PC-9 (cell line): ENCODE measurements around the gene ARV1. TPM values are rescaled to one million over a fixed set of nuclear protein-coding genes. Genes with fewer than 3 reads are reported as not detected.

Experiments used
- BruUV-seq: library from RNA; stranded (reverse); fragments of 400-500 nt; replicated peaks from 2 replicates; lab custom pipeline; 2021; lab: Mats Ljungman, UMichigan
- CTCF ChIA-PET: fragments of 300-600 bp; sonication (Branson Sonifier 250); formaldehyde crosslinking; loops from one replicate; lab custom pipeline; 2022; ENCODE audit warnings: antibody characterized with exemption; lab: Charles Lee
- POLR2A ChIA-PET: fragments of 300-600 bp; sonication (Branson Sonifier 250); formaldehyde crosslinking; loops from one replicate; lab custom pipeline; 2022; ENCODE audit warnings: antibody characterized with exemption; ENCODE audit not compliant: unreplicated experiment; lab: Charles Lee
- DNase-seq, 2 experiments: peaks; one replicate each; pipeline versions ENCODE4 v3.0.0 to v3.0.0-alpha.2; 2015 to 2022; ENCODE audit warnings: mixed read lengths in 1 of 2
- H2AFZ ChIP-seq: fragments of 200-600 bp; sonication (generic); 2 replicates; pipeline ENCODE4 v1.8.1; 2017; ENCODE audit warnings: antibody characterized with exemption
- H3F3A ChIP-seq: fragments of 200-600 bp; sonication (generic); 2 replicates; pipeline ENCODE4 v1.8.1; 2017; ENCODE audit warnings: antibody characterized with exemption, mild to moderate bottlenecking, low read depth; ENCODE audit not compliant: insufficient read depth
- H3K27ac ChIP-seq: fragments of 200-600 bp; sonication (generic); 2 replicates; pipeline ENCODE4 v1.6.1; 2016; ENCODE audit warnings: mixed run types
- H3K27me3 ChIP-seq: fragments of 200-600 bp; sonication (generic); 2 replicates; pipeline ENCODE4 v1.6.1; 2016; ENCODE audit warnings: low read depth, mixed run types; ENCODE audit not compliant: insufficient read depth
- H3K36me3 ChIP-seq: fragments of 200-600 bp; sonication (generic); 2 replicates; pipeline ENCODE4 v1.6.1; 2016; ENCODE audit warnings: low read depth, mixed run types
- H3K4me1 ChIP-seq: fragments of 200-600 bp; sonication (generic); replicated peaks from 2 replicates; pipeline ENCODE4 v1.6.1; 2016; ENCODE audit warnings: mixed run types; ENCODE audit not compliant: insufficient read depth
- H3K4me2 ChIP-seq: fragments of 200-600 bp; sonication (generic); 2 replicates; pipeline ENCODE4 v1.6.1; 2017; ENCODE audit warnings: mixed run types
- H3K4me3 ChIP-seq: fragments of 200-600 bp; sonication (generic); 2 replicates; pipeline ENCODE4 v1.6.1; 2016; ENCODE audit warnings: mixed run types
- H3K79me2 ChIP-seq: fragments of 200-600 bp; sonication (generic); 2 replicates; pipeline ENCODE4 v1.6.1; 2017; ENCODE audit warnings: low read depth, mixed run types
- H3K9me2 ChIP-seq: fragments of 200-600 bp; sonication (generic); 2 replicates; pipeline ENCODE4 v1.8.1; 2017; ENCODE audit warnings: mild to moderate bottlenecking; ENCODE audit not compliant: insufficient read depth
- H3K9me3 ChIP-seq: fragments of 200-600 bp; sonication (generic); 2 replicates; pipeline ENCODE4 v1.8.1; 2016; ENCODE audit warnings: low read depth; ENCODE audit not compliant: insufficient read depth
- H4K20me1 ChIP-seq: fragments of 200-600 bp; sonication (generic); 2 replicates; pipeline ENCODE4 v1.8.1; 2017; ENCODE audit not compliant: insufficient read depth
- EZH2 ChIP-seq: fragments of 200-600 bp; sonication (generic); IDR thresholded peaks from 2 replicates; pipeline ENCODE4 v1.8.0; 2017; ENCODE audit warnings: antibody characterized with exemption, low read depth
- intact Hi-C: fragments of 100-400 bp; cut with micrococcal nuclease; formaldehyde crosslinking; loops from one replicate; pipeline ENCODE4 v1.10.0; 2022; ENCODE audit not compliant: unreplicated experiment
- total RNA-seq: library from RNA; stranded (reverse); gene quantifications from 2 replicates; pipeline ENCODE4 v1.2.3, GENCODE V29; 2021
- TF ChIP-seq, protein P1 (sequence below): fragments of 200-600 bp; sonication (generic); conservative IDR thresholded peaks from 2 replicates; pipeline ENCODE4 v1.6.1; 2017; ENCODE audit warnings: mixed run types, antibody characterized with exemption, mild to moderate bottlenecking, moderate library complexity

The ARV1 gene
- total RNA-seq, 1 experiment from 2014 or later, result 12.0 TPM

DNA sequence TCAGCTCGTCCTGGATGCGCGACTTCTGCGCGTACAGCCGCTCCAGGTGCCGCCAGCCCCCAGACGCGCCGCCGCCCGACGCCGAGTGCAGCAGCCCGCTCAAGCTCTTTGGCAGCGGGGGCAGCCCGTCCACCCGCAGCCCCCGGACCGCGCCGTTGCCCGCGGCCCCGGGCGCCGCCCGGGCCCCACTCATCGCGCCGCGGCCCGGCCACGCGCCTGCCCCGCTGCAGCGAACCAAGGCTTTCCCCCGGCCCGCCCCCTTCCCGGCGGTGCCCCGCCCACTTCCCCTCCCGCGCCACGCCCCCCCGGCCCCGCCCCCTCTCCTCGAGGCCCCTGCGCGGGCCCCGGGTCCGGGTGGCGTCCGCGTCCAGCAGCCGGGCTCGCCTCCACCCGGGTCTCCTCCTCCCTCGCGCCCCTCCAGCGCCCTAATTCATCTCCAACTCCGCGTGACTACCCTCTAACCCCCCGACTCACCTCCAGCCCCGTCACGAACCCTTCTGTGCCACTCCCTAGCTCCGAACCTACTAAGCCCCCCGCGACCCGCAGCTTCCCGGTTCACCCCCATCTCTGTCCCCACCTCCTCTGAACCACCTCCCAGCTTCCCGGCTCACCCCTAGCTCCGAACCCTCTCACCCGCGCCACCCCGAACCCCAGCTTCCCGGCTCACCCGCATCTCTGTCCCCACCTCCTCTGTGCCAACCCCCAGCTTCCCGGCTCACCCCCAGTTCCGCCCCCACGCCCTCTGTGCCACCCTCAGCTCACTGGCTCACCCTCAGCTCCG is 61.3 kb downstream of the ARV1 start, which contains the start of gene FAM89A:
TSS of gene FAM89A (minus strand) at position 236 of the 781 bp plus-strand sequence. CDS start at position 193, 43 bp downstream.
- BruUV-seq, result no TSS peak
- CTCF ChIA-PET, result no interaction called here
- H3K27ac ChIP-seq, result no peak within 1 kb of the TSS

DNA sequence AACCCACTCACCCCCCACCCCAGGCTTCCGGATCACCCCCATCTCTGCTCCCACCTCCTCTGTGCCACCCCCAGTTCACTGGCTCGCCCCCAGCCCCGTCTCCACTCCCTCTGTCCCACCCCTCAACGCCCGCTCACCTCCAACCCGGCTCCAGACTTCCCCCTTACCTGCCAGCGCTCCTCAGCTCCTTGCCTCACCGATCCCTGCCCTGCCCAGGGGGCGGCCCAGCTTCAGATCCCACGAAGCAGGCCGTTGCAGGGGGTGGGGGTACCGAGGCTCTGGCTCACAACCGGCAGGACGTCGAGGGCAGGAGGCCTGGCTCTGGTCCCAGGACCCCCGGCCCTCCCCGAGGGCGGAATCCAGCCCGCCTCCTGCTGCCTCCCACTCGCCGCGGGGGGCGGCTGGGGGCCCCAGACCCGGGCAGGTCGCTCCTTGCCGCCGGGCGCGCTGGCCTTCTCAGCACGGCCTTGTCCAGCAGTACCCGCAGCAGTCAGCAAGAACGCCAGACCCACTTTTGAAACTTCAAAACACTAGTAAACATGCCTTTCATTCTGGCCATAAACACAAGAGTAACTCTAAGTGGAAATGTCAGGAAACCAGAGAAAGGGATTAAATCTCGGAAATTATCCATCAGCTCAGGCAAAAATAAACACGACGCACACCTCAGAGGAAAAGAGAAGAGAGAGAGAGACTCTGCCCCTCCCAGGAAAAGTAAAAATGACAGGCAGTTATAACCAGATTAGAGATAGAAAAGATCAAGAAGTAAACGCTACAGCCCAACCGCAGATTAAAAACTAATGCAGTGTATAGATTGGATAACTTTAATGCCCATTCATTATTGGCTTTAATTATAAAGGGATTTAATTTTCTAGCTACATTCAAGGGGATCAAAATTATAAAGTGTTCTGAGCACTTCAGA is 62.2 kb downstream of the ARV1 start:
- no peaks in the 10 kb centered on the region for H4K20me1 ChIP-seq
- 0 out of 2 replicates have a peak, but pooled peaks cover 7% of the 10 kb centered on the region for H3K9me3 ChIP-seq
- H3K4me3 ChIP-seq, result no peak overlapping the region
- no peaks in the 10 kb centered on the region for H3K4me1 ChIP-seq
- TF ChIP-seq, protein P1, sequence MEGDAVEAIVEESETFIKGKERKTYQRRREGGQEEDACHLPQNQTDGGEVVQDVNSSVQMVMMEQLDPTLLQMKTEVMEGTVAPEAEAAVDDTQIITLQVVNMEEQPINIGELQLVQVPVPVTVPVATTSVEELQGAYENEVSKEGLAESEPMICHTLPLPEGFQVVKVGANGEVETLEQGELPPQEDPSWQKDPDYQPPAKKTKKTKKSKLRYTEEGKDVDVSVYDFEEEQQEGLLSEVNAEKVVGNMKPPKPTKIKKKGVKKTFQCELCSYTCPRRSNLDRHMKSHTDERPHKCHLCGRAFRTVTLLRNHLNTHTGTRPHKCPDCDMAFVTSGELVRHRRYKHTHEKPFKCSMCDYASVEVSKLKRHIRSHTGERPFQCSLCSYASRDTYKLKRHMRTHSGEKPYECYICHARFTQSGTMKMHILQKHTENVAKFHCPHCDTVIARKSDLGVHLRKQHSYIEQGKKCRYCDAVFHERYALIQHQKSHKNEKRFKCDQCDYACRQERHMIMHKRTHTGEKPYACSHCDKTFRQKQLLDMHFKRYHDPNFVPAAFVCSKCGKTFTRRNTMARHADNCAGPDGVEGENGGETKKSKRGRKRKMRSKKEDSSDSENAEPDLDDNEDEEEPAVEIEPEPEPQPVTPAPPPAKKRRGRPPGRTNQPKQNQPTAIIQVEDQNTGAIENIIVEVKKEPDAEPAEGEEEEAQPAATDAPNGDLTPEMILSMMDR, result no peak
- TF ChIP-seq EZH2, result no peak
- no peak overlapping the region for H2AFZ ChIP-seq
- H3K36me3 ChIP-seq, result no peaks in the 10 kb centered on the region
- no peaks in the 10 kb centered on the region for H3F3A ChIP-seq
- CTCF ChIA-PET, result no interaction called here
- no peak overlapping the region for H3K4me2 ChIP-seq
- H3K27me3 ChIP-seq, result peaks cover 30% of the 10 kb centered on the region
- BruUV-seq, result no TSS peak
- H3K9me2 ChIP-seq, result no peaks in the 10 kb centered on the region
- no peaks in the 10 kb centered on the region for H3K79me2 ChIP-seq
- intact Hi-C loops, result no loop called here
- DNase-seq, result no peak
- H3K27ac ChIP-seq, result no peak overlapping the region
- POLR2A ChIA-PET, result no interaction called here

More for the DNA sequence above, 61.3 kb downstream of the ARV1 start, which contains the start of gene FAM89A:
- peaks cover 29% of the 10 kb centered on the region for H3K27me3 ChIP-seq
- H3K4me1 ChIP-seq, result no peaks in the 10 kb centered on the region
- TF ChIP-seq, protein P1, result no peak
- no peak for TF ChIP-seq EZH2
- H3K4me3 ChIP-seq, result no peak within 1 kb of the TSS; the same call in 1 of the 2 replicates
- intact Hi-C loops, result no loop called here
- H3K9me3 ChIP-seq, result 0 out of 2 replicates have a peak, but pooled peaks cover 5% of the 10 kb centered on the region
- POLR2A ChIA-PET, result no interaction called here
- H3K9me2 ChIP-seq, result no peaks in the 10 kb centered on the region
- no peak for DNase-seq
- no peaks in the 10 kb centered on the region for H3K79me2 ChIP-seq
- peak within 1 kb of the TSS; percentile 34; the same call in 1 of the 2 replicates for H3K4me2 ChIP-seq
- no peaks in the 10 kb centered on the region for H4K20me1 ChIP-seq
- no peak within 1 kb of the TSS for H2AFZ ChIP-seq
- no peaks in the 10 kb centered on the region for H3K36me3 ChIP-seq
- H3F3A ChIP-seq, result no peaks in the 10 kb centered on the region

DNA sequence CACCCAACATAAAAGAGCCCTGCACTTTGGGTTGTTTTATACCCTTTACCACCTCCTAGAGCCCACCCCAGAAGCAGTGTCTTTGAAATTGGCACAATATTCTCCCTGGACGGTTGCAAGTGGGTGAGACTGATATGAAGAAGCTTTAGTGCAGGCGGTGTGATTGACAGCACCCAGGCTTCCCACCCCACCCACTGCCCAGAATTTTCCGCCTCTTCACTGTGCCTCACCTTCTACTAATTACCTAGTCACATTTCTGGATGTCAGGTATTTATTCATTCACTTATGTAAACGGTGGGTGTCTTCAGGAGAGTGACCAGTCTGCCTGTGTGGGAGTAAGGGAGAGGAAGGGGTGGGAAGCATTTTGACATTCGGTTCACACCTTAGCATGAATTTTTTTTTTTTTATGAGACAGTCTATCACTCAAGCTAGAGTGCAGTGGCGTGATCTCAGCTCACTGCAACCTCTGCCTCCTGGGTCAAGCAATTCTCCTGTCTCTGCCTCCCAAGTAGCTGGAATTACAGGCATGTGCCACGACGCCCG is 62.9 kb downstream of the ARV1 start:
- Histone ChIP-seq H3K9me2 (no peaks in the 10 kb centered on the region), H3K4me2 (no peak overlapping the region), H3K27ac (no peak overlapping the region), H3K9me3 (0 out of 2 replicates have a peak, but pooled peaks cover 7% of the 10 kb centered on the region), H3K36me3 (no peaks in the 10 kb centered on the region), H3K79me2 (no peaks in the 10 kb centered on the region), H4K20me1 (no peaks in the 10 kb centered on the region), H3K4me3 (no peak overlapping the region), H3K4me1 (no peaks in the 10 kb centered on the region), H2AFZ (no peak overlapping the region), H3F3A (no peaks in the 10 kb centered on the region), H3K27me3 (peaks cover 35% of the 10 kb centered on the region)
- TF ChIP-seq, protein P1, result no peak
- no peak for TF ChIP-seq EZH2
- ChIA-PET POLR2A (no interaction called here), CTCF (no interaction called here)
- DNase-seq, result no peak
- no TSS peak for BruUV-seq
- intact Hi-C loops, result no loop called here
